NCI-H2196 treated with DMSO at 0.1 percent for 48 hours (cell line): Measurements from ENCODE around the gene EVC2.

Experiments used
- DNase-seq: peaks from one replicate; lab custom pipeline; 2025; ENCODE audit not compliant: unreplicated experiment; lab: John Stamatoyannopoulos, UW

The EVC2 gene

GRCh38 chr4:5708449-5709206 lies at the start of gene EVC2:
TSS of gene EVC2 (minus strand) at chr4:5708559. CDS start at chr4:5708513, 46 bp downstream.
- no peak for DNase-seq

GRCh38 chr4:5757954-5758353 lies 49.6 kb upstream of the EVC2 start:
- no peak for DNase-seq

- DNase-seq = no peak
These were observed 49.2 kb upstream of the EVC2 start for GRCh38 chr4:5757536-5757935.

- DNase-seq = no peak
These were observed 48.7 kb upstream of the EVC2 start for GRCh38 chr4:5757091-5757490.

- no peak for DNase-seq
These were observed 47.9 kb upstream of the EVC2 start for GRCh38 chr4:5756271-5756670.

GRCh38 chr4:5755679-5756078 lies 47.3 kb upstream of the EVC2 start:
- no peak for DNase-seq

GRCh38 chr4:5755161-5755560 lies 46.8 kb upstream of the EVC2 start:
- DNase-seq = no peak

- DNase-seq = no peak
These were observed 46.1 kb upstream of the EVC2 start for GRCh38 chr4:5754529-5754881.

GRCh38 chr4:5753766-5754528 lies 45.6 kb upstream of the EVC2 start:
- DNase-seq = no peak

GRCh38 chr4:5753366-5753765 lies 45.0 kb upstream of the EVC2 start:
- DNase-seq = no peak

- no peak for DNase-seq
These were observed 44.2 kb upstream of the EVC2 start for GRCh38 chr4:5752376-5753184.

GRCh38 chr4:5751666-5752375 lies 43.5 kb upstream of the EVC2 start:
- DNase-seq = no peak

GRCh38 chr4:5750946-5751665 lies 42.7 kb upstream of the EVC2 start:
- DNase-seq = no peak

- DNase-seq = no peak
These were observed 41.9 kb upstream of the EVC2 start for GRCh38 chr4:5750052-5750945.

- DNase-seq = no peak
These were observed 41.2 kb upstream of the EVC2 start for GRCh38 chr4:5749568-5749967.

GRCh38 chr4:5747738-5748375 lies 39.5 kb upstream of the EVC2 start:
- DNase-seq = no peak

- no peak for DNase-seq
These were observed 38.7 kb upstream of the EVC2 start for GRCh38 chr4:5746829-5747737.

GRCh38 chr4:5746250-5746649 lies 37.9 kb upstream of the EVC2 start:
- no peak for DNase-seq
